K562 treated with DMSO at 1 percent for 4 hours (cell line): ENCODE results near the gene CXCR6. TPM values are rescaled to one million over a fixed set of nuclear protein-coding genes. Genes with fewer than 3 reads are reported as not detected.

Source experiments
- total RNA-seq: library from RNA; unstranded; fragments of 300-600 nt; gene quantifications from 2 replicates; pipeline ENCODE4 v1.2.3, GENCODE V29; 2022; ENCODE audit not compliant: insufficient read depth

Gene CXCR6
- not detected in 2 replicates for total RNA-seq

GRCh38 chr3:45943207-45943846 is at the start of gene CXCR6:
Gene CXCR6 (plus strand): TSS chr3:45943464. CDS start chr3:45946482, 3,018 bp downstream.

GRCh38 chr3:45995236-45996192 is 52.2 kb downstream of the CXCR6 start, which contains the start of gene FYCO1:
Gene FYCO1 (minus strand): TSS chr3:45995824. CDS start chr3:45984910, 10,914 bp downstream.

Other genes starting within 250 kb of the CXCR6 start
- not detected in 2 replicates for gene SLC6A20, start 146.9 kb upstream of the CXCR6 start, total RNA-seq
- gene LZTFL1, start 101.3 kb upstream of the CXCR6 start, total RNA-seq, result 5.0 and 13.4 TPM in 2 replicates
- gene CCR9, start 56.9 kb upstream of the CXCR6 start, total RNA-seq, result not detected in 2 replicates
- gene FYCO1, start 52.4 kb downstream of the CXCR6 start, total RNA-seq, result 3.5 and 4.3 TPM in 2 replicates
- gene XCR1, start 84.0 kb downstream of the CXCR6 start, total RNA-seq, result not detected in 2 replicates